Suppressor macrophage treated with lipopolysaccharide for 1 hour (primary cell): ENCODE results near the gene BLNK.
"Not testable (repeated sequence)": the region's sequence is repeated elsewhere in the genome, so short reads cannot be mapped to it uniquely, and the experiment has no call there.

Experiments
- DNase-seq, 3 donors: peaks; one replicate each; pipeline ENCODE4 v3.0.0-alpha.2; 2020 to 2022

BLNK gene

DNA sequence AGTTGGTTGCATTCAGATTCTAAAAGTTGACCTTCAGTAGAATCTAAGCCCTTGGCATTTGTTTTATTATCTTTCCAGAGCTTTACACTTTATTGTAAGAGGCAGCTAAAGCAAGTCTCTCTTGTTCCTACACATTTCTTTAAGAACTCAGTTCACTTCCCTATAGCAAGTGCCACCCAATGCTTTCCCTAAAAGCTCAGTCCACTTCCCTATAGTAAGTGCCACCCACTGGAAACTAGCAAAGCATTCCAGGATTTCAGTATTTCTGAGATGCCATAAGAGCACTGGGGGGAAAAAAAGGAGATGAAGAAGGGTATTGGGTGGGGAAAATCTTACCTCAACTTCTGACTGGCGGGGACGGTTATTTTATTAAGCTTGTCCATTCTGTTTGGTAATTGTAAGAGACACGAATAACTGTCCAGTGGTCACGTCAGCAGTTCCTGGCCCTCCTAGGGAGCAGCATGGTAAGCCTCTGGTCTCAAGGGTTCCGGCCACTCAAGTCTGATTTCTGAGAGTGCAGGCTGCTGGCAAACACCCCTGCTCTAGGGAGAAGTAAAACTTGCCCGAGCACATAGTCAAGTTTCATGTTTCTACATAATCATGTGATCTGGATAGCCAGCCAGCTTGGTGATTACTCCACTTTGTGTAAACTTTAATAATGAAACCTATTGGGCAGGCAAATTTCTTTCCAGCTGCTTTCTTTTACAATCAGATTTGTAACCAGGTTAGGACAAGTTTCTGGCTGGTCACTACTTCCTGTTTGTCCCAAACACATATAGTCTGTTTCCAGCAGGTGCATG lies at the start of gene BLNK:
Gene BLNK, minus strand, starts transcription at position 554 of the 800 bp plus-strand sequence. Its CDS starts 171 bp downstream, at position 383.
- DNase-seq = peak; percentile 84 to 94 (median 90)

DNA sequence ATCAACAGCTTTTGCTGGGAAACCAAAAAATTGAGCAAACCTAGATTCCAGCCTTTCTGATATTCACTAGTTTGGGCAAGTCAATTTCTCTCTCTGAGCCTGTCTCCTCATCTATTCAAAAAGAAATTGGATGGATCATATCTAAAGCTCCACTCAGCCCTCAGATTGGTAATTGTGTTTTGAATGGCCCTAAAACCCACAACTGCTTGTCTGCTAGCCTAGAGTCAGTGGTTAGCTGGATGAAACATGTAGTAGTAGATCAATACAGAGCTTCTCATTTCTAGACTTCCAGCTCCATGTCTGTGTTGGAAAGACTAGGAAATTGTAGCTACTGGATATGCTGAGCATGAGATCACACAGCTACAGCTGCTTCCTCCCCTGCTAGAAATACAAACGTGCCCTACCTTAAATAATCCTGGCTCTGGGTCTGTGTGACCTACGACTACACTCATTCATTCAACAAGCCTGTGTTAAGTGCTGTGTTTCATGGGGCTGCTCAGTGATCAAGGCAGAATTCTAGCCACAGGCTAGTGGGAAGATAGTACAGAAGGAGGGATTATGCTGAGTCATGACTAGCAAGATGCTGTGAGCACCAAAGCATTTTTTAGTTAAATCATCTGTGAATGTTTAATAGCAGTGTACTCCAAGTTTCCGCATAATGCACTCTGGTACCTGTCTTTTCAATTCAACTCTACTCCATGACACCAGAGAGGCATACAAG lies 48.5 kb upstream of the BLNK start:
- no peak for DNase-seq

DNA sequence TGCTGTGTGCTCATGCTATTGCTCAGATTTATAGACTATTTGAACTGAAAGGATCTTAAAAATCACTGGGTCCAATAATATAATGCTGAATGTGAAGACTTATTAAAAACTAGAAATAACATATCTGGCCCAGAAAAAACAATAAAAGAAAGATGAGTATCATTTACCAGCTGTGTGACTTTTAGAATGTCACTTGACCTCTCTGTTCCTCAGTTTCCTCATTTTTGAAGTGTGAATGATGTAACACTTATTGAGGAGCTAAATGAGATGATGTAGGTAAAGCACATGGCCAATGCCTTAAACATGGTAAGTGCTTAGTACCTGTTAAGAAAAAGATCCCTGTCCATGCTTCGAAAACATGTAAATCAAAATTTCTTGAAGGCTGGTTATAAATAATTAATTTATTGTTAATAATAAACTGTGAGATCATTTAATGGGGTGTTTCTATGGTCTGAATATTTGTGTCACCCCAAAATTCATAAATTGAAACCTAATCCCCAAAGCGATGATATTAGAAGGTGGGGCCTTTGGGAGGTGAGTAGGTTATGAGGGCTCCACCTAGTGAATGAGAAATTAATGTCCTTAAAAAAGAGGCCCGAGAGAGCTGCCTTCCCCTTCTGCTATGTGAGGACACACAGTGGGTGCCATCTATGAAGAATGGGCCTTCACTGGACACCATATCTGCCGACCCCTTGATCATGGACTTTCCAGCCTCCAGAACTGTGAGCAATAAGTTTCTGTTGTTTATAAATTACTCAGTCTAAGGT lies 45.9 kb upstream of the BLNK start:
- DNase-seq = no peak

DNA sequence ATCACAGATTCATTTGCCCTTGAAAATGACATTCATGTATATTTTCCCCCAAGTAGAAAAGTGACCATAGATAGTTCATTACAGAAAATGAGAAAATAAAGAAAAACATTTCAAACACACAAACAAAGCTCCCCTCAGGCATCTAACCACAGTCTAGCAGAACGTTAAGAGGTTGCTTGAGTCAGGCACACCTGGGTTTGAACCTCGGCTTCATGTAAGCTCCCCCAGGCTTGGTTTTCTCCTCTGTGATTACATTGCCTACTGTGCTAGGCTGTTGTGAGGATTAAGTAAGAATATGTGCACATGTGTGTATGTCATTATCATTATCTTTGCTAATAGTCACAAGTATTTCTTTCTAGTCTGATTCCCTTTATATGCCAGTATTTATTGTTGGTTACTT lies 42.0 kb upstream of the BLNK start:
- DNase-seq = no peak

DNA sequence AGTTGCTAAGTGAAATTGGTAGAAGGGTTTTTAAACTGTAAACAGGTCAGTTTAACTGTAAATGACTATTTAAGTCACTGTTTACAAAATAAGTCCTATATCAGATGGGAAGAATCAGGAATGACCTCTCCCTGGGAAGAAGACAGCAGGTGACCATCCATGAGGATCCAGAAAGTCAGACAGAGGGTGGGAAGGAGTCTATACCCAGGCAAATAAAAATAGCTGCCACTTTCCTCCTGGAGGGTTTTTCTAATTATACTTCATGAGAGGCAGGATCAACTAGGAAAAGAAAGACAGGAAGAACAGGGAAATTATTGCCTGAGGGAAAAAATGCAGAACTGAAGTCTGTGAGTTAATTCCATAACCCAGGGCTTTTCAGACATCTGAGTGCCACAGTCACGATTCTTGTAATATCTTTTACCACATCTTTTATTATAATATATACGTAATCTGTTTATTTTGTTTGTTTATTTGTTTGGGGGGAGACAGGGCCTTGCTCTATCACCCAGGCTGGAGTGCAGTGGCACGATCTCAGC lies 39.9 kb upstream of the BLNK start:
- no peak for DNase-seq

GRCh38 chr10:96310321-96310669 lies 38.9 kb upstream of the BLNK start:
- DNase-seq = no peak

DNA sequence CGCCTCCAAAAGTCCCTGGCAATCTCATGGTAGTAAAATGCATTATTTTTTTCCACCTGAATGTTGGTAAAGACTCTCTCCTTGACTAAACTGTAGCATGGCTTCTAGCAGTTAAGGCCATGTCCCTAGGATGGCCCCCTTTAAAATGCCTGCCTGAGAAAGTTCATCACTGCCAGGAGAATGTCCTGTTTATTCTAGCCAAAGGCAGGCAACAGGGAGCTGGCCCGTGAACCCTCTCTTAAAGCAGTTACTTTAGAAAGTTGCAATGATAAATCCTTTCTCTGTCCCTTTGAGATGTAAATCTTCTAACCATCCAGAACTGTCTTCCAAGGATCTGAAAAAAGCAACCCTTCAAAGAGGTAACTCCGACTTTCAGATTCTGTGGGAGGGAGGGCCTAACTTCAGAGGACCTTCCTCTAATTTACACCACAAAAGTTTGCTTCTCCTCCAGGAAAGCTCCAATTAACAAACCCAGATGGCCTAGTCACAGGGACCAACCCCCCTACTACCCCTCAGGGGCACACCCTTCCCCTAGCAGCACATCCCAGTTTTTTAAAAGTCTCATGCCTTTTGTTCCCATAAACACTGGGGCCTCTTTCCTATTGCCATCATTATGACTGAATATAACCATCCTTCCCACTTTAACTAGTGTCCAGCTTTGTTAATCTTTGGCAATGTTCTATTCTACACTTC lies 38.4 kb upstream of the BLNK start:
- DNase-seq = no peak

GRCh38 chr10:96308854-96309253 lies 37.5 kb upstream of the BLNK start:
- not testable (repeated sequence) for DNase-seq

GRCh38 chr10:96306516-96306915 lies 35.1 kb upstream of the BLNK start:
- peak; percentile 55 to 70 (median 57) for DNase-seq

- no peak for DNase-seq
Observed at GRCh38 chr10:96305019-96305418, 33.6 kb upstream of the BLNK start.

- DNase-seq = no peak
Observed at GRCh38 chr10:96304230-96304629, 32.9 kb upstream of the BLNK start, which contains the start of gene DNTT. TSS of gene DNTT (plus strand) at chr10:96304434. CDS start at chr10:96304498, 64 bp downstream.

GRCh38 chr10:96301616-96302015 lies 30.2 kb upstream of the BLNK start:
- no peak for DNase-seq

GRCh38 chr10:96299383-96299782 lies 28.0 kb upstream of the BLNK start:
- no peak for DNase-seq

DNA sequence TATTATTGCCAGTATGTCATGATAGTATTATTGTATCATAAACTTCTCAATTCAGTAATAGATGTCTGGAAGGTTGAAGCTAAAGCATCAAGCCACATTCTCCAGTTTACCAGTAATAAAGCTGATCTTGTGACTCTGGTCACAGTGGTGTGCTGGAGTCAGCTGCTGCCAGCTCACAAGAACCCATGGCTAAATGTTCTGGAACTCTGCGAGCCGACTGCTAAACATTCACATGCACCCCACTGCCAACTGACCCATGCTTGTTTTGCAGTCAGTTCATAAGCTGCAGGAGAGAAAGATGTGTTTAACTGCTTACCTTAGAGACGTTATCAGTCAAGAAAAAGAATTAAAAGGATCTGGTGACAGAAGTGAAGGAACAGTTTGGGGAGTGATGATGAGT lies 27.0 kb upstream of the BLNK start:
- no peak for DNase-seq

DNA sequence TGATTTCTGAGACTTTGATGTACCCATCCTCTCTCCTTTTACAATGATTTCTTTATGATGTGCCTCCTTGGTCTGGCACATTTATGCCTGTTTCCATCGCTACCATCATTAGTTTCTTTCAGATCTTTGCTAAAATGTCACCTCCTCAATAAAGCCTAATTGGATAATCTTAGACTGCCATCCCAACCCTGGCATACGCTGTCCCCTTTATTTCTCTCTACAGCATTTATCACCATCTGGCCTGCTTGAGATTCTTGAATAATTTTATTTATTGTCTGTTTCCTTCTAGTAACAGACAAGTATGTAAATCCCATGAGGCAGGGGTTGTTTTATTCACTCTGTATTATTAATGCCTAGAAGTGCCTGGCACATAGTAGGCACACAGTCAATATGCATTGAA lies 26.1 kb upstream of the BLNK start:
- no peak for DNase-seq

DNA sequence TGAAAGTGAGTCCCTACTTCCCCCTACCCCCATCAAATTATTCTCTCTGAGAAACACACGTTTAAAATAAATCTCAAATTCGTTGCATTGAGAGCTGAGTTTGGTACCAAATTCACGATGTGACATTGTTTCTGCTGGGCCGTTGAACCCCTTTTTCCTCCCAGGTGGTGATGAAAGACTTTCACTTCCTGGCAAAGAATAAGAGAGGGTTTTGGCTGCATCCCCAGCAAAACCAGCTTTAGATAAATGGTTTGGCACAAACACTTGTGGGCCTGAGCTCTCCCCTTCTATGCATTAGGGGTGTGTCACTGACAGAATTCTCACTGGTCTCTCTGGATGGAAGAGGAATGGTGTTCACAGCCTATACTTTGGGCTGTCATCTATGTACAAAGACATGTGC lies 24.1 kb upstream of the BLNK start:
- no peak for DNase-seq

- peak; percentile 61 to 82 (median 71) for DNase-seq
Observed at GRCh38 chr10:96292971-96293920, 21.9 kb upstream of the BLNK start.

- DNase-seq = peak; percentile 45 to 60 (median 58)
Observed at GRCh38 chr10:96290368-96291133, 19.2 kb upstream of the BLNK start.

GRCh38 chr10:96289218-96289910 lies 18.0 kb upstream of the BLNK start:
- no peak for DNase-seq

DNA sequence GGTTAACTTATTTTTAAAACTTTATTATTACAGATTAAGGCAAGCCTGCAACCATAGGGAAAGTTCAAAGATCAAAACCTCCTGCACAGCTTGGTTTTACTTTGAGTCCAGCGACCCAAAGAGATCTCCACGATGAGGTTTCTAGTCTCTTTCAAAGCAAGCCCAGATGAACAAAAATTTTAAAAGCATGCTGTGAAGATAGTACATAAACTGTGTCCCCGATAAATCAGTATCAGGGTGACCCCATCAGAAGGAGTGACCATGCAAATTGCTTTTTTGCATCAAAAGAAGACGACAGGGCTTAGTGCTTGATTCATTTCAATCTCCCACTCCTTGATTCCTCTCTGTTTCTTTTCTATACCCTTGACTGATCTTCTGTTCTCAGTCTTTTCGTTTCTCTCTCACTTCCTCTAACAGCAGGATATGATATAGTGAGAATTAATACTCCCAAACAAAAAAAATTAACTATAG lies 16.8 kb upstream of the BLNK start:
- peak in 2 of 3 donors; percentile 35 to 36 for DNase-seq
